ENCODE measurements around the gene TOX3. TPM values are rescaled to one million over a fixed set of nuclear protein-coding genes. Genes with fewer than 3 reads are reported as not detected.

The TOX3 gene
- total RNA-seq, 1 experiment from 2014 or later: 20.2 TPM

- Histone ChIP-seq H2AK5ac (ENCODE audit: insufficient read length, low read length) (no peak overlapping the region), H3K56ac (ENCODE audit: insufficient read length, low read depth, low read length) (no peak overlapping the region), H2BK12ac (ENCODE audit: insufficient read length, low read depth, low read length) (no peak overlapping the region), H4K8ac (replicated peaks; ENCODE audit: insufficient read length, low read depth, low read length) (no peak overlapping the region), H2BK20ac (ENCODE audit: low read depth, low read length, poor library complexity, severe bottlenecking) (no peak overlapping the region), H3K9me3 (ENCODE audit: control insufficient read depth, low read depth, low read length) (no peaks in the 10 kb centered on the region), H2AFZ (ENCODE audit: low read length) (no peak overlapping the region), H3K79me2 (ENCODE audit: insufficient read depth, low read length) (peaks cover 2% of the 10 kb centered on the region; the same call in 1 of the 2 replicates), H3K4ac (ENCODE audit: low read depth, low read length) (no peak overlapping the region), H3K79me1 (ENCODE audit: insufficient read depth, low read depth, low read length, poor library complexity, severe bottlenecking) (peaks cover 2% of the 10 kb centered on the region), H3T11ph (ENCODE audit: low read length) (no peak overlapping the region), H4K5ac (ENCODE audit: insufficient read length, low read depth, low read length) (no peak overlapping the region), H3K23me2 (ENCODE audit: insufficient read length, low read depth, low read length, poor library complexity, severe bottlenecking) (no peaks in the 10 kb centered on the region), H3K9ac (ENCODE audit: extremely low read depth, insufficient read length, low read length) (no peak overlapping the region), H3K4me2 (ENCODE audit: insufficient read depth, insufficient read length, low read length) (no peak overlapping the region), H2BK120ac (ENCODE audit: low read depth, low read length, poor library complexity, severe bottlenecking) (no peak overlapping the region), H3K4me1 (ENCODE audit: insufficient read depth, low read length) (no peaks in the 10 kb centered on the region; the same call in 1 of the 2 replicates), H3K23ac (ENCODE audit: insufficient read length, low read depth, low read length) (no peak overlapping the region), H2BK15ac (ENCODE audit: low read depth, low read length) (no peak overlapping the region), H4K20me1 (ENCODE audit: control insufficient read depth, insufficient read depth, insufficient read length) (no peaks in the 10 kb centered on the region), H3K27me3 (ENCODE audit: insufficient read depth, low read length) (no peaks in the 10 kb centered on the region), H3K18ac (ENCODE audit: insufficient read length, low read depth, low read length) (no peak overlapping the region), H3K14ac (ENCODE audit: insufficient read depth, low read length) (no peak overlapping the region), H4K91ac (ENCODE audit: insufficient read length, low read depth, low read length) (no peak overlapping the region), H3K27ac (ENCODE audit: insufficient read length, low read depth, low read length) (no peak overlapping the region), H2BK5ac (ENCODE audit: insufficient read length, low read length) (no peak overlapping the region)
- TF ChIP-seq, protein P1, sequence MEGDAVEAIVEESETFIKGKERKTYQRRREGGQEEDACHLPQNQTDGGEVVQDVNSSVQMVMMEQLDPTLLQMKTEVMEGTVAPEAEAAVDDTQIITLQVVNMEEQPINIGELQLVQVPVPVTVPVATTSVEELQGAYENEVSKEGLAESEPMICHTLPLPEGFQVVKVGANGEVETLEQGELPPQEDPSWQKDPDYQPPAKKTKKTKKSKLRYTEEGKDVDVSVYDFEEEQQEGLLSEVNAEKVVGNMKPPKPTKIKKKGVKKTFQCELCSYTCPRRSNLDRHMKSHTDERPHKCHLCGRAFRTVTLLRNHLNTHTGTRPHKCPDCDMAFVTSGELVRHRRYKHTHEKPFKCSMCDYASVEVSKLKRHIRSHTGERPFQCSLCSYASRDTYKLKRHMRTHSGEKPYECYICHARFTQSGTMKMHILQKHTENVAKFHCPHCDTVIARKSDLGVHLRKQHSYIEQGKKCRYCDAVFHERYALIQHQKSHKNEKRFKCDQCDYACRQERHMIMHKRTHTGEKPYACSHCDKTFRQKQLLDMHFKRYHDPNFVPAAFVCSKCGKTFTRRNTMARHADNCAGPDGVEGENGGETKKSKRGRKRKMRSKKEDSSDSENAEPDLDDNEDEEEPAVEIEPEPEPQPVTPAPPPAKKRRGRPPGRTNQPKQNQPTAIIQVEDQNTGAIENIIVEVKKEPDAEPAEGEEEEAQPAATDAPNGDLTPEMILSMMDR (conservative IDR thresholded peaks at IDR 0.05): no peak; the same call in 2 of the 3 replicates
- H3K27me3 Mint-ChIP-seq (ENCODE audit: low read depth): no peaks in the 10 kb centered on the region
- WGBS (ENCODE audit: extremely low coverage, insufficient read length, low lambda C conversion rate): no CpG with 5 or more reads among the region's 1 CpG
- peak overlapping the region in 1 of 3 experiments; percentile 15; a peak in 1 of 7 replicates for H3K27ac Mint-ChIP-seq
- H3K9me3 Mint-ChIP-seq: no peaks in the 10 kb centered on the region
- no peak for DNase-seq
- H3K4me1 Mint-ChIP-seq: peaks cover 19 to 31% of the 10 kb centered on the region in 2 experiments
- H3K4me3 Mint-ChIP-seq: no peak overlapping the region
- peaks cover 8 to 21% (median 8%) of the 10 kb centered on the region in 3 experiments; a peak in 6 of 7 replicates for H3K36me3 Mint-ChIP-seq (ENCODE audit: insufficient read depth in 1 of 3, low read depth in 3 of 3)
Measured at GRCh38 chr16:52491216-52491615, 55.7 kb downstream of the TOX3 start.

Measured in H9 (cell line).